IgD-negative memory B cell (primary cell): ENCODE measurements around the gene GET4. TPM values are rescaled to one million over a fixed set of nuclear protein-coding genes. Genes with fewer than 3 reads are reported as not detected.
"Not testable (repeated sequence)": the region's sequence is repeated elsewhere in the genome, so short reads cannot be mapped to it uniquely, and the experiment has no call there.

Experiments
- H3K27ac Mint-ChIP-seq, 3 donors: one replicate each; pipeline ENCODE4 v1.8.0; 2020 to 2022; ENCODE audit warnings: mild to moderate bottlenecking in 3 of 3, mixed read lengths in 3 of 3, moderate library complexity in 1 of 3
- H3K27me3 Mint-ChIP-seq: one replicate; pipeline ENCODE4 v1.8.0; 2021; ENCODE audit warnings: mixed read lengths
- H3K36me3 Mint-ChIP-seq: one replicate; pipeline ENCODE4 v1.8.0; 2020; ENCODE audit warnings: mild to moderate bottlenecking, mixed read lengths
- H3K4me1 Mint-ChIP-seq, 3 donors: one replicate each; pipeline ENCODE4 v1.8.0; 2020 to 2022; ENCODE audit warnings: mixed read lengths in 3 of 3, mild to moderate bottlenecking in 1 of 3
- H3K4me3 Mint-ChIP-seq, 4 donors: one replicate each; pipeline ENCODE4 v1.8.0; 2020 to 2022; ENCODE audit warnings: mild to moderate bottlenecking in 4 of 4, mixed read lengths in 4 of 4, moderate library complexity in 3 of 4
- H3K9me3 Mint-ChIP-seq, 3 donors: one replicate each; pipeline ENCODE4 v1.8.0; 2020 to 2021; ENCODE audit warnings: mixed read lengths in 3 of 3, mild to moderate bottlenecking in 1 of 3
- polyA plus RNA-seq: library from polyadenylated mRNA; unstranded; fragments of 300-500 nt; fragmentation: Illumina TruSeq; gene quantifications from one replicate; pipeline ENCODE4 v1.2.3, GENCODE V29; 2021

The GET4 gene
- polyA plus RNA-seq, 1 donor from 2014 or later, result 31.2 TPM

DNA sequence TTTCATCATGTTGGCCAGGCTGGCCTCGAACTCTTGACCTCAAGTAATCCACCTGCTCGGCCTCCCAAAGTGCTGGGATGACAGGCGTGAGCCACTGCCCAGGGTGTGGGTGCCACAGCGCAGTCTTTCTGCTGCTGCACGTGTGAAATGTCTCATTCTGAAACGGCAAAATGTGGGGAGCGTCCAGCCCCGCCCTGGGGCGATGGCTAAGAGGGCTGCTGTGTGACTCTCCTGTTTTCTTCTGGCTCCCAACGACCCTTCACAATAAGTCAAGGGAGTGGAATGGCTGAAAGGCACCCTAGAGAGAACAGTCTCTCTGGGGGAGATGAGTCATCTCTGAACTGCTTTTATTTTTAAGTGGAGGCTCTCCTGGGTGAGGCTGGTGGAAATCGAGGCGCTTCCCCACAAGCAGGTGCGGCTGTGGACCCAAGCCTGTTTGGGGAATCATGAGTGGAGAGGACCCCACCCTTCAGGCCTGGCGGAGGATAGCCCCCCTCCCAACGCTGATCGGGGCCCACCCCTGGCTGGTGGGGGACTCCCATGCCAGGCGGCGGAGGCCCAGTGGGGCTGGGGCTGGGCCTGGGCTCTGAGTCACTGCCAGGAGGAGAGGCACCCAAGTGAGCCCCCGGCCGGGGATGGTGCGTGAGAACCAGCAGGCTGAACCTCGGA is 60.2 kb downstream of the GET4 start:
- peaks cover 0 to 6% (median 2%) of the 10 kb centered on the region in 3 donors for H3K9me3 Mint-ChIP-seq
- H3K4me1 Mint-ChIP-seq, result peaks cover 4 to 8% (median 5%) of the 10 kb centered on the region in 3 donors
- H3K36me3 Mint-ChIP-seq, result peaks cover 4% of the 10 kb centered on the region
- H3K4me3 Mint-ChIP-seq, result peak overlapping the region in 2 of 4 donors; percentile 1 to 79
- peaks cover 7% of the 10 kb centered on the region for H3K27me3 Mint-ChIP-seq
- H3K27ac Mint-ChIP-seq, result peak overlapping the region in 1 of 3 donors; percentile 25

DNA sequence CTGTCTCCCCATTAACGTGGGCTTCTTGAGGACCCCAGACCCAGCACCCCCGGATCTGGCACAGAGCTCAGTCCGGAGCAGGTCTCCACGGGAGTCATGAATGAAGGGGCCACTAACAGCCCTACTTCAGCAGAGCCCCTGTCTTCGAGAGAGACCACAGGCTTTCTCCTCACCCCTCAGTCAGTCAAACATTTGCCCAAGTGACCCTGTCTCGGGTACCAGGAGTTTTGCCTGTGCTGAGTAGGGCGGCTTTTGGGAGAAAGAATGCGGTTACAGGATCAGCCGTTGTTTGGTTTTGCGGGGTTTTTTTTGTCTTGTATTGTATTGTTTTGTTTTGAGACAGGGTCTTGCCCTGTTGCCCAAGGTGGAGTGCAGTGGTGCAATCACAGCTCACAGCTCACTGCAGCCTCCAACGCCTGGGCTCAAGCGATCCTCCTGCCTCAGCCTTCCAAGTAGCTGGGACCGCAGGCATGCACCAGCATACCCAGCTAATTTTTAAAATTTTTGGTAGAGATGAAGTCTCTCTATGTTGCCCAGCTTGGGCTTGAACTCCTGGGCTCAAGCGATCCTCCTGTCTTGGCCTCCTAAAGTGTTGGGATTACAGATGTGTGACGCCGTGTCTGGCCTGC is 61.6 kb downstream of the GET4 start:
- Mint-ChIP-seq H3K4me1 (peaks cover 8 to 10% (median 8%) of the 10 kb centered on the region in 3 donors), H3K27me3 (peaks cover 9% of the 10 kb centered on the region), H3K4me3 (no peak overlapping the region), H3K27ac (no peak overlapping the region), H3K36me3 (peaks cover 2% of the 10 kb centered on the region), H3K9me3 (peaks cover 0 to 9% (median 2%) of the 10 kb centered on the region in 3 donors)

DNA sequence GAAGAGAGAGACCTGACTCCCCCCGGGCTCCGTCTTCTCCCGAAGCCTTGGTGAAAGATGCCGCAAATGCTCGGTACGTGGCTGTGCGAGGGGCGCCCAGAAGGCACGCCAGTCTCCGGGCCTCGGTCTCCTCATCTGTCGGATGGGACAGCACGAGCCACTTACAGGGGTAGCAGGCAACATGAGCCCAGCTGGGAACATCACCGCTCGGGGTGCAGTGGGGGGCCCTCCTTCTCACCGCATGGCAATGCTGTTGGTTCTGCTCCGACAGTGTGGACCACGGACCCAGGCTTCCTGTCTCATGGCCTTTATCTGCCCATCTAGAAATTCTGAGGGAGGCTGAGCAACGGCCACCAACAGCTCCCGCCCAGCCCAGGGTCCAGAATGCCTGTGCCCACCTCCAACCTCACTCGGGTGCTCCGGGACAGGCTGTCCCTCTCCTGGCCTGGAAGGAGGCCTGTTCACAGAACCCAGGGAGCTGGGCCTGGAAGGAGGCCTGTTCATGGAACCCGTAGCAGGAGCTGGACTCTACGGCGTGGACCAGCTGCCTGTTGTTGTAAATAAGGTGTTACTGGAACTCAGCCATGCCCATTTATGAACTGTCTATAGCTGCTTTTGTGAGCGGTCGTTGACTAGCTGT is 62.3 kb downstream of the GET4 start:
- H3K27ac Mint-ChIP-seq, result no peak overlapping the region
- no peak overlapping the region for H3K4me3 Mint-ChIP-seq
- H3K9me3 Mint-ChIP-seq, result peaks cover 0 to 9% (median 2%) of the 10 kb centered on the region in 3 donors
- H3K36me3 Mint-ChIP-seq, result peaks cover 2% of the 10 kb centered on the region
- H3K27me3 Mint-ChIP-seq, result peaks cover 9% of the 10 kb centered on the region
- peaks cover 8 to 10% (median 8%) of the 10 kb centered on the region in 3 donors for H3K4me1 Mint-ChIP-seq

DNA sequence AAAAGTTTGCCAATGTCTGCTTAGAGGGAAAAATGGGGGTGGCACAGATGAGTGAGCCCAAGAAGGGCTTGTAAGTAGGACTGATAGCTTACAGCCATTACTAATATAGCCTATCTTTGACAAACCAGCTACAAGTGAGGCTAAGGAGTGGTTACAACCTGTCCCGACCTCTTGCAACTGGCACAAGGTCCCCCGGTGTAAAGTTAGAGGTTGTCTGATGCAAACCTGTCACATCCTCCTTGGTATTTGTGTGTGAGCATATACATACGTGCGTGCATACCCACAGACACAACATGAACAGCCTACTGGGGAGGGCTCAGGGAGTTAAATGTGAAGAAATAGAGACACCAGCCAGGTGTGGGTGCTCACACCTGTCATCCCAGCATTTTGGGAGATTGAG is 63.5 kb downstream of the GET4 start:
- H3K27ac Mint-ChIP-seq, result no peak overlapping the region
- peaks cover 9% of the 10 kb centered on the region for H3K27me3 Mint-ChIP-seq
- peaks cover 8 to 10% (median 8%) of the 10 kb centered on the region in 3 donors for H3K4me1 Mint-ChIP-seq
- H3K36me3 Mint-ChIP-seq, result peaks cover 2% of the 10 kb centered on the region
- no peak overlapping the region for H3K4me3 Mint-ChIP-seq
- H3K9me3 Mint-ChIP-seq, result peaks cover 0 to 9% (median 2%) of the 10 kb centered on the region in 3 donors

DNA sequence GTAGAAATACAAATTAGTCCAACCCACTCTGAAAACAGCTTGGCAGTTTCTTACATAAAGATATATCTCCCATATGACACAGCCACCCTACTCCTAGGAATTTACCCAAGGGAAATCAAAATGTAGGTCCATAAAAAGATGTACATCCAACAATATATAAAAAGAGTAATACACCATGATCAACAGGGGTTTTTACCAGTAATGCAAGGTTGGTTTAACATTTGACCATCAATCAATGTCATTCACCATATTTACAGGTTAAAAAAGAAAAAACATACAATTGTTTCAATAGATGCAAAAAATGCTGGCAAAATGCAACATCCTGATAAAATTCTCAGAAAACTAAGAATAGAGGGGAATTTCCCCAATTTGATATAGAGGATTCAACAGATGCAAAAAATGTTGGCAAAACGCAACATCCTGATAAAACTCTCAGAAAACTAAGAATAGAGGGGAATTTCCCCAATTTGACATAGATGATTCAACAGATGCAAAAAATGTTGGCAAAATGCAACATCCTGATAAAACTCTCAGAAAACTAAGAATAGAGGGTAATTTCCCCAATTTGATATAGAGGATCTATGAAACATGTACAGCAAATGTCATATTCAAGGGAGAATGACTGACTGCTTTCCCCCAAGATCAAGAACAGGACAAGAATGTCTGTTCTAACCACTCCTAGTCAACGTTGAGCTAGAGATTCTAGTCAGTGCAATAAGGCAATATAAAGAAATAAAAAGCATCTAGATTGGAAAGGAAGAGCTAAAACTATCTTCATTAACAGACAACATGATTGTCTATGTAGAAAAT is 64.5 kb downstream of the GET4 start:
- Mint-ChIP-seq H3K27ac (peak overlapping the region in 1 of 3 donors; percentile 35), H3K4me3 (no peak overlapping the region), H3K36me3 (peaks cover 2% of the 10 kb centered on the region), H3K9me3 (peaks cover 0 to 9% (median 2%) of the 10 kb centered on the region in 3 donors), H3K4me1 (peaks cover 8 to 10% (median 8%) of the 10 kb centered on the region in 3 donors), H3K27me3 (peaks cover 8% of the 10 kb centered on the region)

DNA sequence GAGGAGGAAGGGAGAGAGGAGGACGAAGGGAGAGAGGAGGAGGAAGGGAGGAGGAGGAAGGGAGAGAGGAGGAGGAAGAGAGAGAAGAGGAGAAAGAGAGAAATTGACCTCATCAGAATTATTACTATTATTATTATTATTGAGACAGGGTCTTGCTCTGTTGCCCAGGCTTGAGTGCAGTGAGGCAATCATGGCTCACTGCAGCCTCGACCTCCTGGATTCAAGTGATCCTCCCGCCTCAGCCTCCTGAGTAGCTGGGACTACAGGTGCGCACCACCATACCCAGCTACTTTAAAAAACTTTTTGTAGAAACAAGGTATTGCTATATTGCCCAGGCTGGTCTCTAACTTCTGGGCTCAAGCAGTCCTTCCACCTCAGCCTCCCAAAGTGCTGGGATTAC is 67.4 kb downstream of the GET4 start:
- not testable (repeated sequence) for H3K4me1 Mint-ChIP-seq, H3K9me3 Mint-ChIP-seq, H3K36me3 Mint-ChIP-seq, H3K4me3 Mint-ChIP-seq, H3K27ac Mint-ChIP-seq, H3K27me3 Mint-ChIP-seq

DNA sequence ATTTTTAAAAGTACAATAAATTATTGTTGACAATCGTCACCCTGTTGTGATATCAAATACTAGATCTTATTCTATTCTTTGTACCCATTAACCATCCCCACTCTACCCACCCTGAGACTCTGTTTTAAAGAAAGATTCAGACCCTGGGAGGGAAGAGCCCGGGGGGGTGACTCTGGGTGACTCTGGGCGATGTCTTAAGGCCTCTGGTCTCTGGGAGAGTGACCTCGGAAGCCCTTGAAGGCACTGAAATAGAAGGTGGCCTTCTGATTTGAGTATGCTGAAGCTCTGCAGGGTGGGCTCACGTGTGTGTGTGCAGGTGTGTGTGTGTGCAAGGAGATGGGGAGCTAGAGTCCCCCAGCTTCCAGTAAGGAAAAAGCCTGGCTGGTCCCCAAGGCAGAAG is 68.4 kb downstream of the GET4 start:
- Mint-ChIP-seq H3K27me3 (peaks cover 4% of the 10 kb centered on the region), H3K4me3 (no peak overlapping the region), H3K9me3 (peaks cover 0 to 9% (median 2%) of the 10 kb centered on the region in 3 donors), H3K4me1 (peaks cover 4 to 6% (median 5%) of the 10 kb centered on the region in 3 donors), H3K27ac (no peak overlapping the region), H3K36me3 (peaks cover 5% of the 10 kb centered on the region)

DNA sequence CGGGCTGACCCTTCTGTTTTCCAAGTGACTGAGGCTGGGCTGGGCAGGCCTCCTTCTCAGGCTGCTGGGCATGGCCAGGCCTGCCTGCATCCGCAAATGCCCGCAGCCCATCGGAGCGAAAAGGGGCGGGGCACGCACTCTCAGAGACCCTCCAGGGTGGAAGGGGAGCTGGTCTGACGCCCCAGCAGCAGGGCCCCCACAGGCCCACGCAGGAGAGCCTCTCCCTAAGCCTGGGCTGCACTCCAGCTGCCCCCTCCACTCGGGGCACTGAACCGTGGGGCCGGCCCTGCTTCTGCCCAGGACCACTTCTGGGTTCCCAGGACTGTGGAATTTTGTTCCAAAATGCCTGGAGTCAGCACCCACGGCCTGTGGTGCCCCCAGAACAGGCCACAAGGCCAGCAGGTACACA is 68.8 kb downstream of the GET4 start:
- no peak overlapping the region for H3K27ac Mint-ChIP-seq
- H3K27me3 Mint-ChIP-seq, result peaks cover 4% of the 10 kb centered on the region
- no peak overlapping the region for H3K4me3 Mint-ChIP-seq
- peaks cover 0 to 9% (median 2%) of the 10 kb centered on the region in 3 donors for H3K9me3 Mint-ChIP-seq
- H3K36me3 Mint-ChIP-seq, result peaks cover 5% of the 10 kb centered on the region
- peaks cover 6 to 9% (median 7%) of the 10 kb centered on the region in 3 donors for H3K4me1 Mint-ChIP-seq

DNA sequence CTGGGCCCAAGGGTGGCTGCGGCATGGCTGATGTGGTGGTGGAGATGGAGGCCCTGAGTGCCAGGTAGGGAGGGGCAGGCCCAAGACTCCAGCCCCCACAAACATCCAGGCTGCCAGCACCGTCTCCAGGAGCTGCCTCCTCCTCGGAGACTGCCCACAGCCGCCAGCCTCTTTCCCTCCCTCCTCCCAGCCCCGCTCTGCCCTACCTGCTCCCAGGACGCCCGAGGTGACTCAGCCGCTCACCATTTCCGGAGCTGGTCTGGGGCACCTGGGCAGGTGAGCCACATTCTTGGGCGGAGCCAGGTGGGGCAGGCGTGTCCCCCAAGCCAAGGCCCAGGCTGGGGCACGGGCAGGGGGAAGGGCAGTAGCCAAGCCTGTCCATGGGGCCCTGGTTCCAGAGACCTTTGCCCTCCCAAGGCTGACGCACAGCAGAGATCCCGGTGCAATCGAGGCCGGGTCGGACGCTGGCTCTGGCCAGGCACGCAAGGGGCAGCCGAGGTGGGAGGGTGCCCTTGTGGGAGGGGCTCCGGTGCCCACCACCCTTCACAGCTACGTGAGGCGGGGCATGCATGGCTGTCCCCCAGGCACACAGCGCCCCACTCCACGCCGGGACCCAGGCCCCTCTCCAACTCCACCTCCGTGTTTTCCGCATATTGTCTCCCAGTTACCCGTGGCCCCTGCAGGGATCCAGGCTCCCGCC is 69.4 kb downstream of the GET4 start:
- Mint-ChIP-seq H3K36me3 (peaks cover 2% of the 10 kb centered on the region), H3K27ac (no peak overlapping the region), H3K9me3 (peaks cover 0 to 4% (median 2%) of the 10 kb centered on the region in 3 donors), H3K4me3 (no peak overlapping the region), H3K27me3 (peaks cover 2% of the 10 kb centered on the region), H3K4me1 (peaks cover 10 to 12% (median 11%) of the 10 kb centered on the region in 3 donors)

Other genes starting within 250 kb of the GET4 start
- 2.7 TPM for gene DNAAF5, start 149.9 kb upstream of the GET4 start, polyA plus RNA-seq
- 4.6 TPM for gene PRKAR1B, start 149.3 kb upstream of the GET4 start, polyA plus RNA-seq
- 31.0 TPM for gene SUN1, start 44.1 kb upstream of the GET4 start, polyA plus RNA-seq
- 6.4 TPM for gene ADAP1, start 78.1 kb downstream of the GET4 start, polyA plus RNA-seq
- 26.7 TPM for gene COX19, start 99.0 kb downstream of the GET4 start, polyA plus RNA-seq
- gene CYP2W1, start 106.6 kb downstream of the GET4 start, polyA plus RNA-seq, result not detected
- 2.6 TPM for gene GPR146, start 168.0 kb downstream of the GET4 start, polyA plus RNA-seq
- gene GPER1, start 211.6 kb downstream of the GET4 start, polyA plus RNA-seq, result 0.66 TPM